ENCODE results near the gene TMEM161A.
"Not testable (repeated sequence)": the region's sequence is repeated elsewhere in the genome, so short reads cannot be mapped to it uniquely, and the experiment has no call there.

The TMEM161A gene

DNA sequence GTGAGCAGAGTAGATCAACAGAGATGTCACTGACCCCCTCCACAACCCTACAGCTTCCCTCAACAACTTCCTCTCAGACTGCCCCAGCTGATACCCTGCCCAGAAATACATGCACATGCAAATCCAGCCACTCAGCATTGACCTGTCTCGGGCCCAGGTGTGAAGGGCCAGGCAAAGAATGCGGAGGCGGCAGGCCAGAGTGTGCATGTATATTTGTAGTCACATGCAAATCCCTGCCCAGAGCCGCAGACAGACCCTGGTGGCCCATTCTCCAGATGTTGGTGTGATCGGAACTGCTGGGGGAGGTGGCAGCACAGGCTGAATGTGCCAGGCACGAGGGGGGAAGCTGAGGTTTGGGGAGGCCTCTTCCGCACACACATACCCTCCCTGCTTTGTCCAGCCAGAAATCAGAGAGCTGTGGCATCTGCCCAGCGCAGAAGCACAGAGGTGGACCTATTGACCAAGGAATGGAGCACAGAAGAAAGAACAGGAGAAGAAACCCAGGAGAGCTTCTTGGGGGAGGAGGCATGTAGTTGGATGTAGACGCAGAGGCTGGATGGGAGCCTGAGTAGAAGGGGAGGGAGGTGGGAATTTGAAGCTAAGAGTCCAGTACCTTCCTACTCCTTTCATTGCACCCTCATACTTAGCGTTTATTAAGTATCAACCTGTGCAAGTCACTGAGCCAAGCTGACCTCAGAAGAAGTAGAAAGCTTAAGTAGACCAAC is 17.4 kb upstream of the TMEM161A start:
- no peak for DNase-seq (ENCODE audit: low read depth in 2 of 2)

DNA sequence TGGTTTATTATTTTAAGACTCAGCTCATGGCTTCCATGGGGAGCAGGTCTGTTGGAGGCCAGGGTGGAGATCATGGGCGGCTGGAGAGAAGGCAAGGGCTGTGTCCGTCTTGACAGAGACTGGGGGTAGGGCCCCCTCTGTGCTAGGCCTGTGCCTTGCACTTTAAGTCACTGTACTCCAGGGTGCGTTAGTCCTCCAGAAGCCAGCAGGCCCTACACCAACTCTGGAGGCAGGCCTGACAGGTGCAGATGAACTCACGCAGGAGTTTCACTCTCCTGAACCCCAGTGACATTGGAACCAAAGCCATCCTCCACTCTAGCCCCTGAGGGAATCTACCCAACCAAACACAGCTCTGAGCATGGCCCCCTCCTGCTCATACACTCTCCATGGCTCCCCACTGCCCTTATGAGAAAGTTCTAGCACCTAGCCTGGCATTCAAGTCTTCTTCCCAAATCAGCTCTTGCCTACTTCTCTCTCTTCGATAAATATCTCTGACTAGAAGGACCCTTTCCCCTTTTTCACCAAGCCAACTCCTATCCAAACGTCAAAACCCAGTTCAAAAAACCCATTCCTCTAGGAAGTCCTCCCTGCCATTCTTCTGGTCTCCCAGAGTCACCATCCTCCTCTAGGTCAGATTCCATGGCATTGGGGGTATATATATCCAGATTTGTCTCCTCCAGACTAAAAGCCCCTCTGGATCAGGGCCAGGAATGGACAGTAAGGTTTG is 16.7 kb upstream of the TMEM161A start:
- no peak for DNase-seq (ENCODE audit: low read depth in 2 of 2)

GRCh38 chr19:19152668-19153384 is 14.5 kb upstream of the TMEM161A start:
- DNase-seq (ENCODE audit: low read depth in 2 of 2): no peak

GRCh38 chr19:19151418-19151817 is 13.1 kb upstream of the TMEM161A start:
- no peak for DNase-seq (ENCODE audit: low read depth in 2 of 2)

GRCh38 chr19:19149435-19149834 is 11.2 kb upstream of the TMEM161A start:
- no peak for DNase-seq (ENCODE audit: low read depth in 2 of 2)

DNA sequence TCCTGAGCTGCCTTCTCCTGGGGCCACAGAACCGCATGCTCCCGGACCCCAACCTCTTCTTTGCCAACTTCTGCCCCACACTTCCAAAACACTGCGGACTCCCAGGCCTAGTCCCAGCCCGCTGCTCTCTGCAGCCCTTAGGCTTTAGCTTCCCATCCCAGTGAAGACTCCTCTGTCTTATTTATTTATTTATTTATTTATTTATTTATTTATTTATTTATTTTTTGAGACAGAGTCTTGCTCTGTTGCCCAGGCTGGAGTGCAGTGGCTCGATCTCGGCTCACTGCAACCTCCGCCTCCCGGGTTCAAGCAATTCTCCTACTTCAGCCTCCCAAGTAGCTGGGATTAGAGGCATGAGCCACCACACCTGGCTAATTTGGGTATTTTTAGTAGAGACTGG is 10.2 kb upstream of the TMEM161A start:
- DNase-seq (ENCODE audit: low read depth in 2 of 2): not testable (repeated sequence)

GRCh38 chr19:19147344-19147743 is 9.1 kb upstream of the TMEM161A start:
- DNase-seq (ENCODE audit: low read depth in 2 of 2): no peak

GRCh38 chr19:19146865-19147264 is 8.6 kb upstream of the TMEM161A start:
- no peak for DNase-seq (ENCODE audit: low read depth in 2 of 2)

GRCh38 chr19:19145684-19146608 is 7.7 kb upstream of the TMEM161A start:
- peak; percentile 64 to 66 for DNase-seq (ENCODE audit: low read depth in 2 of 2)

DNA sequence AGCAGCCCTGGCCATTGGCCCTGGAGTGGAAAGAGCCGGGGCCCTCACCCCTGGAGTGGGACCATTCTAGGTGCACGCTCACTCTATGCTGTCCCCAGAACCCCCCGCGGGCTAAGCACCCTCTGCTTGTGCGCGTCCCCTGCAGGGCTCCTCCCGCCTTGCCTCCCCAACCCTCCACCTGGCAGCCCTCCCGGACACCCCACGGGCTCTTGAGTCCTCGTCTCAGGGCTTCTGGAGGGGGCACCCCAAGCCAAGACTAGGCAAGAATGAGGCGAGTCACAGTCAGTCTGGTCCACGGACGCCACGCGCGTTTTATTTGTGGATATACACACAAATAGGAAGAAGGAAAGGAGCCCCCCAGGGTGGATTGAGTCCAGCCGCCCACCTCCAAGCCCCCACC is 7.0 kb upstream of the TMEM161A start:
- no peak for DNase-seq (ENCODE audit: low read depth in 2 of 2)

- DNase-seq (ENCODE audit: low read depth in 2 of 2): no peak
Measured at GRCh38 chr19:19142347-19142746, 4.1 kb upstream of the TMEM161A start.

GRCh38 chr19:19140476-19140875 is 2.2 kb upstream of the TMEM161A start:
- DNase-seq (ENCODE audit: low read depth in 2 of 2): no peak

GRCh38 chr19:19139876-19140229 is 1.6 kb upstream of the TMEM161A start:
- DNase-seq (ENCODE audit: low read depth in 2 of 2): no peak

DNA sequence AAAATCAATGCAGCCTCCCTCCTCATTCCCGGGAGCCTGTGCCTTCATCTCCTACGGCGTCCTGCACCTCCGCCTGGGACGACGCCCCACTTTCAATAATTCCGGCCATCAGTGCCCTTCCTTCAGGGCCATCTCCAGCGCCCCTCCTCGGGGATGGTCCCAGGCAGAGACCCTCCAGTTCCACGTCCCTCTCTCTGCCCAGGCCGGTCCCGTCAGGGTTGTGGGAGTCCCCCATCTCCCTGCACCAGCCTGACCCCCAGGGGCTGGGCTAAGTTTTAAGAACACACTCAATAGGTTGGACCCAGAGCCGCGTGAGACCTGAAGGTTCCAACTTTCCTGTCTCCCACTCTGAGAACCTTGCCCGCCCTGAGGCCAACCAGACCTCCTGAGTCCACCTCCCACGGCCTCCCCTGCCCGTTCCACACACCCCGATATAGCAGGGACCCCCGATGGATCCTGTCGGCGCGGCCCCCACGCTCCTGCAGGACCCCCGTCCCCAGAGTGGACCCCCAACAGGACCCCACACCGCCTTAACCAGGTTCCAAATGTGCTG is 646 bp downstream of the TMEM161A start:
- DNase-seq (ENCODE audit: low read depth in 2 of 2): no peak

GRCh38 chr19:19135713-19136112 is 2.6 kb downstream of the TMEM161A start:
- DNase-seq (ENCODE audit: low read depth in 2 of 2): not testable (repeated sequence)

DNA sequence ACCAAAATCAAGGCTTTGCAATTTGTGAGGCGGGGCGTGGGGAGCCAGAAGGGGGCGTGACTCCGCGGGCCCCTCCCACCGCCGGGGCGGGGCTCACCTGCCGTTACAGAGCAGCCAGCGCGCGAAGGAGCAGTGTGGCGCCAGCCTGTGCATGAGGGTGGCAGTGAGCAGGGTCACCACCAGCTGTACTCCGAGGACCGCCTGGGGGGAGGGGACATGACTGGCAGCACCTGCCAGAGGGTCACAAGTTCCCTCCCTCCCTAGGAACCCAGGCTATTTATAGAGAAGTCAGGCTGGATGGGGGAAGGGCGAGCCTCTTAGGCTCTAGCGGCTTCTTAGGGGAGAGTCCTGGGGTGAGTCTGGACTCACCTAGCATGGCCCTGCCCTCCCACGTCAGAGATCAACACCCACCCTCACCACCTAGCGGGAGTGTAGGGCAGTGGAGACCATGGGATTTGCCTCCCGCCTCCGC is 3.6 kb downstream of the TMEM161A start:
- DNase-seq (ENCODE audit: low read depth in 2 of 2): no peak

GRCh38 chr19:19133985-19134384 is 4.3 kb downstream of the TMEM161A start:
- no peak for DNase-seq (ENCODE audit: low read depth in 2 of 2)

- DNase-seq (ENCODE audit: low read depth in 2 of 2): no peak
Measured at GRCh38 chr19:19132912-19133311, 5.4 kb downstream of the TMEM161A start.

DNA sequence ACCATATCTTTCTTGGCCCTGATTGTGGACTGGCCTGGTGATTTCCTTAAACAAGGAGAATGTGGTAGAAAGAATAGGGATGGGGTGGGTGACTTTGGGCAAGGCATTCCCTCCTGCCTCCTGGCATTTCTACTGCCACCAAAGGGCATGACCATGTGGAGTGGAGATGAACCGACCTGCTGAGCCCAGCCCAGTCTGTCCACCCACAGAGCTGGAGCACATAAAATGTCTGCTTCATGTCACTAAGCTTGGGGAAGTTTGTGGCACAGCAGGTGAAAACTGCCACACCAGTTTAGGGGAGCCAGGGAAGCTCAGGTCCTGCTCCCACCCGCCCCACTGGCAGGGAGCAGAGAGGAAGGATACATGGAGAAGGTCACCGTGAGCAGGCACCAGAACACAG is 6.3 kb downstream of the TMEM161A start:
- no peak for DNase-seq (ENCODE audit: low read depth in 2 of 2)

DNA sequence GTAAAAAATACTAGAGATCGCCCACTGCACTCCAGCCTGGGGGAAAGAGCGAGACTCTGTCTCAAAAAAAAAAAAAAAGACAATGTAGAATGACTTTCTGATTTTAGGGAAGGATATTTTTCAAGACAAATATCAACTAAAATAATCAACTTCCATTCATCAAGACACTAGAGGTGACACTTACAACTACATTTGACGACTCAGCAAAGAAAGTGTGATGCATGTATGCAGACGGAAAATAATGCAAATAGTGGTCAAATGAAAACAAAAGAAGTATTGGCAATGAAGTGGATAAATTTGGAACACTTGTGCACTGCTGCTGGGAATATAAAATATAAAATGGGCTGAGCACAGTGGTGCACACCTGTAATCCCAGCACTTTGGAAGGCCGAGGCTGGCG is 12.2 kb downstream of the TMEM161A start:
- no peak for DNase-seq (ENCODE audit: low read depth in 2 of 2)

DNA sequence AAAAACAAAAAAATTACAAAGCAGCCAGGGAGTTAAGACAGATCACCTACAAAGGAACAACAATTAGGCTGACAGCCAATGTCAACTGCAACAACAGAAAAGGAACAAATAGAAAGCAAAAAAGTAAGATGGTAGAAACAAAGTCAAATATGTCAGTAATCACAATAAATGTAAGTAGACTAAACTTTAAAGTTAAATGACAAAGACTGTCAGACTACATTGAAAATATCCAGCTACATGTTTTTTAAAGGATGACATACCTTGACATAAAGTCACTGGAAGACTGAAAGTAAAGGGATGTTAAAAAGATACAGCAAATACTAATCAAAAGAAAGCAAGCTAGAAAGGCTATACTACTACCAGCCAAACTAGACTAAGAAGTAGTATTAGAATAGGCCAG is 14.9 kb downstream of the TMEM161A start:
- no peak for DNase-seq (ENCODE audit: low read depth in 2 of 2)

Data from stimulated activated CD8-positive, alpha-beta memory T cell treated with anti-CD3 and anti-CD28 coated beads, Interleukin-7, amount 100 ng/mL, for 4 hours (primary cell).